Measurements from ENCODE around the gene STX8. TPM values are rescaled to one million over a fixed set of nuclear protein-coding genes. Genes with fewer than 3 reads are reported as not detected.

Gene STX8
- total RNA-seq, 1 experiment from 2014 or later: 38.8 TPM

DNA sequence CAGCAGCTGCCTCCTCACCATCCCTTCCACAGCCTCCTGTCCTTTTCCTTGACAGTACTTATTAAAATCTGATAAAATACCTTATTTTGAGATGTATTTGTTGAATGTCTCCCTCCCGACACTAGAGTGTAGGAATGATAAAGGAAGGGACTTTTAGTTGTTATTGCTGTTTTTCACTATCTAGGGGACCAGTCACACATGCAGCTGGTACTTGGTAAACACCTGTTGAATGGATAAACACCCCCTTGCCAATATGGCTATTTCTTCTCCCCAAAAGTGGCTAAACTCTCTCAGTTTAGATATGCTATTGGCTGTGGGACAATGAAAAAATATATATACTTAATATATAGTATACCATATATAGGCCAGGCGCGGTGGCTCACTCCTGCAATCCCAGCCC, 96.7 kb downstream of the STX8 start:
- no TSS peak for BruUV-seq (replicated peaks)
- Histone ChIP-seq H3K27ac (ENCODE audit: low read depth, low read length) (no peak overlapping the region), H4K20me1 (ENCODE audit: insufficient read depth) (no peaks in the 10 kb centered on the region), H3K36me3 (ENCODE audit: control insufficient read depth in 1 of 2, insufficient read depth in 2 of 2, low read length in 2 of 2) (no peaks in the 10 kb centered on the region), H3K4me2 (ENCODE audit: low read length) (no peak overlapping the region), H2AFZ (ENCODE audit: low read depth, low read length, poor library complexity, severe bottlenecking) (no peak overlapping the region), H3K27me3 (ENCODE audit: insufficient read depth, low read length) (no peaks in the 10 kb centered on the region), H3K9ac (ENCODE audit: low read length) (no peak overlapping the region), H3K79me2 (ENCODE audit: insufficient read depth, low read length) (no peaks in the 10 kb centered on the region), H3K9me3 (ENCODE audit: control insufficient read depth in 1 of 2, insufficient read depth in 1 of 2, low read depth in 1 of 2, low read length in 2 of 2) (no peaks in the 10 kb centered on the region), H3K4me1 (ENCODE audit: control insufficient read depth in 1 of 2, insufficient read depth in 2 of 2, low read length in 2 of 2) (no peaks in the 10 kb centered on the region), H3K9me2 (ENCODE audit: insufficient read depth) (no peaks in the 10 kb centered on the region), H3K4me3 (replicated peaks in 1 of 2; ENCODE audit: low read depth in 1 of 2, low read length in 2 of 2) (no peak overlapping the region)
- CTCF ChIA-PET: no interaction called here
- POLR2A ChIA-PET: no interaction called here
- intact Hi-C loops (cut with micrococcal nuclease): no loop called here
- no peak for DNase-seq (ENCODE audit: low read depth, low spot score)
- no peak for TF ChIP-seq EZH2phosphoT487 (IDR thresholded peaks at IDR 0.05; ENCODE audit: borderline replicate concordance)
- no peak for TF ChIP-seq ELF1 (IDR thresholded peaks at IDR 0.05; ENCODE audit: borderline replicate concordance, low read depth)
- no peak for TF ChIP-seq FOSL1 (IDR thresholded peaks at IDR 0.05; ENCODE audit: low read depth)
- TF ChIP-seq EZH2 (IDR thresholded peaks at IDR 0.05): no peak
- TF ChIP-seq EGR1 (IDR thresholded peaks at IDR 0.05; ENCODE audit: low read depth): no peak
- TF ChIP-seq, protein P1, sequence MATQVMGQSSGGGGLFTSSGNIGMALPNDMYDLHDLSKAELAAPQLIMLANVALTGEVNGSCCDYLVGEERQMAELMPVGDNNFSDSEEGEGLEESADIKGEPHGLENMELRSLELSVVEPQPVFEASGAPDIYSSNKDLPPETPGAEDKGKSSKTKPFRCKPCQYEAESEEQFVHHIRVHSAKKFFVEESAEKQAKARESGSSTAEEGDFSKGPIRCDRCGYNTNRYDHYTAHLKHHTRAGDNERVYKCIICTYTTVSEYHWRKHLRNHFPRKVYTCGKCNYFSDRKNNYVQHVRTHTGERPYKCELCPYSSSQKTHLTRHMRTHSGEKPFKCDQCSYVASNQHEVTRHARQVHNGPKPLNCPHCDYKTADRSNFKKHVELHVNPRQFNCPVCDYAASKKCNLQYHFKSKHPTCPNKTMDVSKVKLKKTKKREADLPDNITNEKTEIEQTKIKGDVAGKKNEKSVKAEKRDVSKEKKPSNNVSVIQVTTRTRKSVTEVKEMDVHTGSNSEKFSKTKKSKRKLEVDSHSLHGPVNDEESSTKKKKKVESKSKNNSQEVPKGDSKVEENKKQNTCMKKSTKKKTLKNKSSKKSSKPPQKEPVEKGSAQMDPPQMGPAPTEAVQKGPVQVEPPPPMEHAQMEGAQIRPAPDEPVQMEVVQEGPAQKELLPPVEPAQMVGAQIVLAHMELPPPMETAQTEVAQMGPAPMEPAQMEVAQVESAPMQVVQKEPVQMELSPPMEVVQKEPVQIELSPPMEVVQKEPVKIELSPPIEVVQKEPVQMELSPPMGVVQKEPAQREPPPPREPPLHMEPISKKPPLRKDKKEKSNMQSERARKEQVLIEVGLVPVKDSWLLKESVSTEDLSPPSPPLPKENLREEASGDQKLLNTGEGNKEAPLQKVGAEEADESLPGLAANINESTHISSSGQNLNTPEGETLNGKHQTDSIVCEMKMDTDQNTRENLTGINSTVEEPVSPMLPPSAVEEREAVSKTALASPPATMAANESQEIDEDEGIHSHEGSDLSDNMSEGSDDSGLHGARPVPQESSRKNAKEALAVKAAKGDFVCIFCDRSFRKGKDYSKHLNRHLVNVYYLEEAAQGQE (IDR thresholded peaks at IDR 0.05; ENCODE audit: low read depth): no peak
- no peak for TF ChIP-seq SIN3A (IDR thresholded peaks at IDR 0.05; ENCODE audit: low read depth)
- no peak for TF ChIP-seq RAD21 (IDR thresholded peaks at IDR 0.05; ENCODE audit: low read depth)
- no peak for ATAC-seq
- RAD21 ChIA-PET (ENCODE audit: low non-redundant PET in 1 of 2, low total read pairs in 2 of 2, uncharacterized antibody in 2 of 2, unreplicated experiment in 2 of 2): no interaction called here
